ENCODE data around the gene MAP3K10. TPM values are rescaled to one million over a fixed set of nuclear protein-coding genes. Genes with fewer than 3 reads are reported as not detected.

Gene MAP3K10
- total and polyA plus RNA-seq, 9 of the 15 experiments (the other 6 are each of a cell fraction or from before 2014, with no cell fraction given): 0.01 to 8.0 (median 2.7) TPM; not detected in 1

DNA sequence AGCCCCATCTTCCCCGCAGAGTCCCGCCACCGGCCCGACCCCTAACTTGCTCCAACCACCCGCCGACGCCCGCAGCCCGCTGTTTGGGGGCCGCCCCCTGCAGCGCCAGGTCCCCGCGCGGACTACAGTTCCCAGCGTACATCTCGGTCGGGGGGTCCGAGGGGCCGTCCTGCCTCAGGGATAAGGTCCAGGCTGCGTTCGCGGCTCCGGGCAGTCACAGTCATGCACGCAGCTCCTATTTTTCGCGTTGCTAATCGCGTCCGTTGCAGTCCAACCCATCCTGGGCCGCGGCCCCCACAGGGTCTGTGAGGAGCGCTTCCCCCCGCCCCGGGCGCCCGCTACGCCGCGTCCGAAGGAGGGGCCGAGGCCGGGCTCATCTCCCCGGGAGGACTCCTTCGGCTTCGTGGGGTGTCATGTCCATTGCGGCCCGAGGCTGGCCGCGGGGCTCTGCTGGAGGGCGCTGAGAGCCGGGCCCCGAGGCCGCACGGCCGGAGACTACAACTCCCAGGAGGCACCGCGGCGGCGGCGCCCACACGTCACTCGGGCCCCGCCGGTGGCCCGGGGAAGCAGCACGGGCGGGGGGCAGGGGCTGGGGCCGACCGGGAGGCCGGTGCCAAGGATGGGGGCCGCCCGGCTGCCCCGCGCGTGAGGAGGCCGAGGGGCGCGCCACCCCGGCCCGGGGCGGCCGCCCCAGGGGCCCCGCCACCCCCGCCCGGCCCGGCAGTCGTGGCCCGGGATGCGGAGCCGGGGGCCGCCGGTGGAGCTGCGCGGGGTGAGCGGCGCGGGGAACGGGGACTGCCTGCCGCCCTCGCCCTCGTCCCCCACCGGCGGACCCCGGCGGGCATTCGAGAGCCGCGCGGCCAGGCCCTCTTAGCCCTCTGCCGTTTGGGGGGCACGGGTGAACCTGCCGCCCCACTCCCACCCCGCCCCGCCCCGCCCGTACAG, at the start of gene MAP3K10 (continued):
- TF ChIP-seq, protein P1, sequence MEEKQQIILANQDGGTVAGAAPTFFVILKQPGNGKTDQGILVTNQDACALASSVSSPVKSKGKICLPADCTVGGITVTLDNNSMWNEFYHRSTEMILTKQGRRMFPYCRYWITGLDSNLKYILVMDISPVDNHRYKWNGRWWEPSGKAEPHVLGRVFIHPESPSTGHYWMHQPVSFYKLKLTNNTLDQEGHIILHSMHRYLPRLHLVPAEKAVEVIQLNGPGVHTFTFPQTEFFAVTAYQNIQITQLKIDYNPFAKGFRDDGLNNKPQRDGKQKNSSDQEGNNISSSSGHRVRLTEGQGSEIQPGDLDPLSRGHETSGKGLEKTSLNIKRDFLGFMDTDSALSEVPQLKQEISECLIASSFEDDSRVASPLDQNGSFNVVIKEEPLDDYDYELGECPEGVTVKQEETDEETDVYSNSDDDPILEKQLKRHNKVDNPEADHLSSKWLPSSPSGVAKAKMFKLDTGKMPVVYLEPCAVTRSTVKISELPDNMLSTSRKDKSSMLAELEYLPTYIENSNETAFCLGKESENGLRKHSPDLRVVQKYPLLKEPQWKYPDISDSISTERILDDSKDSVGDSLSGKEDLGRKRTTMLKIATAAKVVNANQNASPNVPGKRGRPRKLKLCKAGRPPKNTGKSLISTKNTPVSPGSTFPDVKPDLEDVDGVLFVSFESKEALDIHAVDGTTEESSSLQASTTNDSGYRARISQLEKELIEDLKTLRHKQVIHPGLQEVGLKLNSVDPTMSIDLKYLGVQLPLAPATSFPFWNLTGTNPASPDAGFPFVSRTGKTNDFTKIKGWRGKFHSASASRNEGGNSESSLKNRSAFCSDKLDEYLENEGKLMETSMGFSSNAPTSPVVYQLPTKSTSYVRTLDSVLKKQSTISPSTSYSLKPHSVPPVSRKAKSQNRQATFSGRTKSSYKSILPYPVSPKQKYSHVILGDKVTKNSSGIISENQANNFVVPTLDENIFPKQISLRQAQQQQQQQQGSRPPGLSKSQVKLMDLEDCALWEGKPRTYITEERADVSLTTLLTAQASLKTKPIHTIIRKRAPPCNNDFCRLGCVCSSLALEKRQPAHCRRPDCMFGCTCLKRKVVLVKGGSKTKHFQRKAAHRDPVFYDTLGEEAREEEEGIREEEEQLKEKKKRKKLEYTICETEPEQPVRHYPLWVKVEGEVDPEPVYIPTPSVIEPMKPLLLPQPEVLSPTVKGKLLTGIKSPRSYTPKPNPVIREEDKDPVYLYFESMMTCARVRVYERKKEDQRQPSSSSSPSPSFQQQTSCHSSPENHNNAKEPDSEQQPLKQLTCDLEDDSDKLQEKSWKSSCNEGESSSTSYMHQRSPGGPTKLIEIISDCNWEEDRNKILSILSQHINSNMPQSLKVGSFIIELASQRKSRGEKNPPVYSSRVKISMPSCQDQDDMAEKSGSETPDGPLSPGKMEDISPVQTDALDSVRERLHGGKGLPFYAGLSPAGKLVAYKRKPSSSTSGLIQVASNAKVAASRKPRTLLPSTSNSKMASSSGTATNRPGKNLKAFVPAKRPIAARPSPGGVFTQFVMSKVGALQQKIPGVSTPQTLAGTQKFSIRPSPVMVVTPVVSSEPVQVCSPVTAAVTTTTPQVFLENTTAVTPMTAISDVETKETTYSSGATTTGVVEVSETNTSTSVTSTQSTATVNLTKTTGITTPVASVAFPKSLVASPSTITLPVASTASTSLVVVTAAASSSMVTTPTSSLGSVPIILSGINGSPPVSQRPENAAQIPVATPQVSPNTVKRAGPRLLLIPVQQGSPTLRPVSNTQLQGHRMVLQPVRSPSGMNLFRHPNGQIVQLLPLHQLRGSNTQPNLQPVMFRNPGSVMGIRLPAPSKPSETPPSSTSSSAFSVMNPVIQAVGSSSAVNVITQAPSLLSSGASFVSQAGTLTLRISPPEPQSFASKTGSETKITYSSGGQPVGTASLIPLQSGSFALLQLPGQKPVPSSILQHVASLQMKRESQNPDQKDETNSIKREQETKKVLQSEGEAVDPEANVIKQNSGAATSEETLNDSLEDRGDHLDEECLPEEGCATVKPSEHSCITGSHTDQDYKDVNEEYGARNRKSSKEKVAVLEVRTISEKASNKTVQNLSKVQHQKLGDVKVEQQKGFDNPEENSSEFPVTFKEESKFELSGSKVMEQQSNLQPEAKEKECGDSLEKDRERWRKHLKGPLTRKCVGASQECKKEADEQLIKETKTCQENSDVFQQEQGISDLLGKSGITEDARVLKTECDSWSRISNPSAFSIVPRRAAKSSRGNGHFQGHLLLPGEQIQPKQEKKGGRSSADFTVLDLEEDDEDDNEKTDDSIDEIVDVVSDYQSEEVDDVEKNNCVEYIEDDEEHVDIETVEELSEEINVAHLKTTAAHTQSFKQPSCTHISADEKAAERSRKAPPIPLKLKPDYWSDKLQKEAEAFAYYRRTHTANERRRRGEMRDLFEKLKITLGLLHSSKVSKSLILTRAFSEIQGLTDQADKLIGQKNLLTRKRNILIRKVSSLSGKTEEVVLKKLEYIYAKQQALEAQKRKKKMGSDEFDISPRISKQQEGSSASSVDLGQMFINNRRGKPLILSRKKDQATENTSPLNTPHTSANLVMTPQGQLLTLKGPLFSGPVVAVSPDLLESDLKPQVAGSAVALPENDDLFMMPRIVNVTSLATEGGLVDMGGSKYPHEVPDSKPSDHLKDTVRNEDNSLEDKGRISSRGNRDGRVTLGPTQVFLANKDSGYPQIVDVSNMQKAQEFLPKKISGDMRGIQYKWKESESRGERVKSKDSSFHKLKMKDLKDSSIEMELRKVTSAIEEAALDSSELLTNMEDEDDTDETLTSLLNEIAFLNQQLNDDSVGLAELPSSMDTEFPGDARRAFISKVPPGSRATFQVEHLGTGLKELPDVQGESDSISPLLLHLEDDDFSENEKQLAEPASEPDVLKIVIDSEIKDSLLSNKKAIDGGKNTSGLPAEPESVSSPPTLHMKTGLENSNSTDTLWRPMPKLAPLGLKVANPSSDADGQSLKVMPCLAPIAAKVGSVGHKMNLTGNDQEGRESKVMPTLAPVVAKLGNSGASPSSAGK (IDR thresholded peaks at IDR 0.05): 0 out of 2 replicates have a peak, but pooled peaks have one; percentile 2
- TF ChIP-seq JUN (IDR thresholded peaks at IDR 0.05; ENCODE audit: borderline replicate concordance, low read depth, low read length) (no peak), JUN (CRISPR knock-in tag; IDR thresholded peaks at IDR 0.05; ENCODE audit: borderline replicate concordance) (no peak), HDAC2 (IDR thresholded peaks at IDR 0.05) (0 out of 2 replicates have a peak, but pooled peaks have one; percentile 39), ZFP30 (CRISPR knock-in tag; IDR thresholded peaks at IDR 0.05; ENCODE audit: borderline replicate concordance) (no peak), ZNF165 (CRISPR knock-in tag; IDR thresholded peaks at IDR 0.05; ENCODE audit: borderline replicate concordance) (no peak), ELF2 (CRISPR knock-in tag; IDR thresholded peaks at IDR 0.05) (no peak), THAP7 (CRISPR knock-in tag; IDR thresholded peaks at IDR 0.05) (no peak), ZFX (CRISPR knock-in tag; IDR thresholded peaks at IDR 0.05) (peak; percentile 95), RBFOX2 (IDR thresholded peaks at IDR 0.05; ENCODE audit: low read depth, low read length) (peak; percentile 69), RFX7 (CRISPR knock-in tag; IDR thresholded peaks at IDR 0.05) (no peak), YBX1 (IDR thresholded peaks at IDR 0.05) (no peak)
- TF ChIP-seq, protein P2, sequence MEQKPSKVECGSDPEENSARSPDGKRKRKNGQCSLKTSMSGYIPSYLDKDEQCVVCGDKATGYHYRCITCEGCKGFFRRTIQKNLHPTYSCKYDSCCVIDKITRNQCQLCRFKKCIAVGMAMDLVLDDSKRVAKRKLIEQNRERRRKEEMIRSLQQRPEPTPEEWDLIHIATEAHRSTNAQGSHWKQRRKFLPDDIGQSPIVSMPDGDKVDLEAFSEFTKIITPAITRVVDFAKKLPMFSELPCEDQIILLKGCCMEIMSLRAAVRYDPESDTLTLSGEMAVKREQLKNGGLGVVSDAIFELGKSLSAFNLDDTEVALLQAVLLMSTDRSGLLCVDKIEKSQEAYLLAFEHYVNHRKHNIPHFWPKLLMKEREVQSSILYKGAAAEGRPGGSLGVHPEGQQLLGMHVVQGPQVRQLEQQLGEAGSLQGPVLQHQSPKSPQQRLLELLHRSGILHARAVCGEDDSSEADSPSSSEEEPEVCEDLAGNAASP (IDR thresholded peaks at IDR 0.05): no peak

Data from K562 (cell line).